Peyer's patch (tissue), 4 donors: ENCODE data around the gene TERF2IP.

Experiments
- CTCF ChIP-seq, 6 experiments: fragments of 450-650 bp in 4 of 6; fragments of 200-600 bp in 2 of 6; sonication (generic) in 1 of 6; IDR thresholded peaks; one replicate each; pipeline ENCODE4 v1.5.1; 2017 to 2019; ENCODE audit warnings: antibody characterized with exemption in 6 of 6, mild to moderate bottlenecking in 3 of 6, moderate library complexity in 1 of 6
- POLR2A ChIP-seq, 2 donors: fragments of 450-650 bp; IDR thresholded peaks; one replicate each; pipeline ENCODE4 v1.5.1; 2017; ENCODE audit warnings: antibody characterized with exemption in 2 of 2, mild to moderate bottlenecking in 2 of 2, moderate library complexity in 2 of 2

- TF ChIP-seq CTCF (IDR thresholded peaks at IDR 0.05) (no peak), POLR2A (IDR thresholded peaks at IDR 0.05) (no peak)
Measured at GRCh38 chr16:75618780-75619179, 28.8 kb upstream of the TERF2IP start.
